Measurements from ENCODE around the gene ST6GAL1. TPM values are rescaled to one million over a fixed set of nuclear protein-coding genes. Genes with fewer than 3 reads are reported as not detected.

Gene ST6GAL1
- total RNA-seq, 1 experiment from 2014 or later, result 3.3 TPM

GRCh38 chr3:187069857-187070516 lies 139.7 kb downstream of the ST6GAL1 start:
- Histone ChIP-seq H3K36me3 (ENCODE audit: control insufficient read depth, insufficient read depth, low read length) (no peaks in the 10 kb centered on the region), H3K9me3 (ENCODE audit: control insufficient read depth, insufficient read depth, low read depth, low read length) (no peaks in the 10 kb centered on the region), H3K27me3 (ENCODE audit: control insufficient read depth, insufficient read depth, low read length) (no peaks in the 10 kb centered on the region), H3K27ac (ENCODE audit: low read length) (no peak overlapping the region), H3K4me1 (ENCODE audit: control insufficient read depth, insufficient read depth, low read length) (no peaks in the 10 kb centered on the region), H3K4me3 (ENCODE audit: low read depth in 2 of 2, low read length in 2 of 2) (no peak overlapping the region)
- no TSS peak for BruUV-seq (replicated peaks)
- in situ Hi-C loops (cut with HindIII; ENCODE audit: low pct_unique_long_range_greater_than_20kb, low sequenced_read_pairs), result no loop called here
- DNase-seq (ENCODE audit: low read depth, low spot score) (no peak), ATAC-seq (no peak)
- intact Hi-C loops (cut with micrococcal nuclease; ENCODE audit: unreplicated experiment), result no loop called here
- TF ChIP-seq POLR2AphosphoS5 (IDR thresholded peaks at IDR 0.05; ENCODE audit: low read depth, low read length) (no peak), SIN3A (IDR thresholded peaks at IDR 0.05; ENCODE audit: borderline replicate concordance, insufficient read depth, low read depth, low read length) (no peak), CTCF (IDR thresholded peaks at IDR 0.05) (no peak), TCF7L2 (IDR thresholded peaks at IDR 0.05; ENCODE audit: low read depth, low read length) (no peak), REST (IDR thresholded peaks at IDR 0.05; ENCODE audit: insufficient read depth in 1 of 2, low read depth in 2 of 2, low read length in 1 of 2) (no peak)
- ChIA-PET POLR2A (no interaction called here), CTCF (no interaction called here)

- no peak for TF ChIP-seq REST (IDR thresholded peaks at IDR 0.05; ENCODE audit: insufficient read depth in 1 of 2, low read depth in 2 of 2, low read length in 1 of 2)
- TF ChIP-seq CTCF (IDR thresholded peaks at IDR 0.05), result no peak
- TF ChIP-seq TCF7L2 (IDR thresholded peaks at IDR 0.05; ENCODE audit: low read depth, low read length), result no peak
- TF ChIP-seq SIN3A (IDR thresholded peaks at IDR 0.05; ENCODE audit: borderline replicate concordance, insufficient read depth, low read depth, low read length), result no peak
- no peak for TF ChIP-seq POLR2AphosphoS5 (IDR thresholded peaks at IDR 0.05; ENCODE audit: low read depth, low read length)
- H3K27ac ChIP-seq (ENCODE audit: low read length), result no peak overlapping the region
- CTCF ChIA-PET, result no interaction called here
- no peaks in the 10 kb centered on the region for H3K9me3 ChIP-seq (ENCODE audit: control insufficient read depth, insufficient read depth, low read depth, low read length)
- POLR2A ChIA-PET, result no interaction called here
- no peak overlapping the region for H3K4me3 ChIP-seq (ENCODE audit: low read depth in 2 of 2, low read length in 2 of 2)
- intact Hi-C loops (cut with micrococcal nuclease; ENCODE audit: unreplicated experiment), result no loop called here
- DNase-seq (ENCODE audit: low read depth, low spot score) (no peak), ATAC-seq (no peak)
- H3K4me1 ChIP-seq (ENCODE audit: control insufficient read depth, insufficient read depth, low read length), result no peaks in the 10 kb centered on the region
- no peaks in the 10 kb centered on the region for H3K27me3 ChIP-seq (ENCODE audit: control insufficient read depth, insufficient read depth, low read length)
- no TSS peak for BruUV-seq (replicated peaks)
- in situ Hi-C loops (cut with HindIII; ENCODE audit: low pct_unique_long_range_greater_than_20kb, low sequenced_read_pairs), result no loop called here
- no peaks in the 10 kb centered on the region for H3K36me3 ChIP-seq (ENCODE audit: control insufficient read depth, insufficient read depth, low read length)
Observed at GRCh38 chr3:187072102-187072501, 141.8 kb downstream of the ST6GAL1 start.
